Umbilical cord (tissue), 2 donors: ENCODE results near the gene RBBP5. TPM values are rescaled to one million over a fixed set of nuclear protein-coding genes. Genes with fewer than 3 reads are reported as not detected.

Experiments
- DNase-seq: peaks from one replicate; pipeline ENCODE4 v3.0.0-alpha.2; 2015; ENCODE audit warnings: low spot score
- total RNA-seq: library from RNA; depleted of rRNA; stranded (reverse); fragments of >200 nt; gene quantifications from one replicate; pipeline ENCODE4 v1.2.3, GENCODE V29; 2014; ENCODE audit warnings: low replicate concordance; ENCODE audit not compliant: insufficient read depth

Gene RBBP5
- total RNA-seq, 1 donor from 2014 or later: 13.2 TPM

- DNase-seq: no peak
These were observed 46.1 kb downstream of the RBBP5 start for GRCh38 chr1:205075642-205076155.

GRCh38 chr1:205074513-205074912, 47.3 kb downstream of the RBBP5 start:
- no peak for DNase-seq

GRCh38 chr1:205074084-205074483, 47.7 kb downstream of the RBBP5 start:
- DNase-seq: no peak

- DNase-seq: no peak
These were observed 48.3 kb downstream of the RBBP5 start for GRCh38 chr1:205073511-205073910.

GRCh38 chr1:205072881-205073280, 48.9 kb downstream of the RBBP5 start:
- no peak for DNase-seq

GRCh38 chr1:205072286-205072685, 49.5 kb downstream of the RBBP5 start:
- no peak for DNase-seq

- no peak for DNase-seq
These were observed 50.0 kb downstream of the RBBP5 start for GRCh38 chr1:205071801-205072200.

- no peak for DNase-seq
These were observed 50.8 kb downstream of the RBBP5 start for GRCh38 chr1:205071028-205071409.

GRCh38 chr1:205069371-205070125, 52.2 kb downstream of the RBBP5 start:
- DNase-seq: no peak

- no peak for DNase-seq
These were observed 53.2 kb downstream of the RBBP5 start for GRCh38 chr1:205068457-205069040.

- no peak for DNase-seq
These were observed 53.8 kb downstream of the RBBP5 start for GRCh38 chr1:205068001-205068400.

- no peak for DNase-seq
These were observed 54.7 kb downstream of the RBBP5 start for GRCh38 chr1:205067031-205067430.

GRCh38 chr1:205066141-205066818, 55.5 kb downstream of the RBBP5 start:
- no peak for DNase-seq

GRCh38 chr1:205065666-205066065, 56.1 kb downstream of the RBBP5 start:
- no peak for DNase-seq

GRCh38 chr1:205064741-205065316, 56.9 kb downstream of the RBBP5 start:
- no peak for DNase-seq

GRCh38 chr1:205064301-205064700, 57.5 kb downstream of the RBBP5 start:
- DNase-seq: no peak

- DNase-seq: no peak
These were observed 58.9 kb downstream of the RBBP5 start for GRCh38 chr1:205062895-205063294.

- no peak for DNase-seq
These were observed 59.5 kb downstream of the RBBP5 start for GRCh38 chr1:205062319-205062718.

GRCh38 chr1:205061665-205062069, 60.1 kb downstream of the RBBP5 start:
- peak; percentile 86 for DNase-seq

- DNase-seq: no peak
These were observed 60.6 kb downstream of the RBBP5 start for GRCh38 chr1:205061227-205061626.

GRCh38 chr1:205060746-205061145, 61.0 kb downstream of the RBBP5 start:
- no peak for DNase-seq

GRCh38 chr1:205059660-205060059, 62.1 kb downstream of the RBBP5 start:
- no peak for DNase-seq
